ENCODE data around the gene SPINT2.

The SPINT2 gene

GRCh38 chr19:38276942-38277517 lies 12.7 kb downstream of the SPINT2 start:
- Histone ChIP-seq H3K4me3 (ENCODE audit: low read length in 2 of 2) (no peak overlapping the region), H3K9ac (ENCODE audit: low read depth, low read length, poor library complexity) (no peak overlapping the region), H2BK120ac (ENCODE audit: low read depth, low read length) (no peak overlapping the region), H3K9me3 (replicated peaks in 1 of 2; ENCODE audit: control insufficient read depth in 2 of 2, insufficient read depth in 1 of 2, low read depth in 1 of 2, low read length in 2 of 2) (no peaks in the 10 kb centered on the region), H2AK5ac (ENCODE audit: low read depth, low read length) (no peak overlapping the region), H3K79me1 (ENCODE audit: low read depth, low read length) (no peaks in the 10 kb centered on the region), H2BK5ac (ENCODE audit: low read length) (no peak overlapping the region), H3K36me3 (replicated peaks in 1 of 2; ENCODE audit: control insufficient read depth in 2 of 2, insufficient read depth in 2 of 2, low read length in 2 of 2) (no peaks in the 10 kb centered on the region), H3K4me1 (ENCODE audit: control insufficient read depth in 2 of 2, insufficient read depth in 1 of 2, low read depth in 1 of 2, low read length in 2 of 2) (peaks cover 3 to 16% of the 10 kb centered on the region in 2 donors), H3K14ac (ENCODE audit: low read length) (no peak overlapping the region), H4K8ac (ENCODE audit: low read depth, low read length) (no peak overlapping the region), H3K18ac (ENCODE audit: low read length) (no peak overlapping the region), H3K27ac (replicated peaks; ENCODE audit: low read length) (no peak overlapping the region), H2AFZ (ENCODE audit: low read length) (no peak overlapping the region), H4K91ac (ENCODE audit: low read depth, low read length, poor library complexity) (no peak overlapping the region), H2BK15ac (ENCODE audit: low read length) (no peak overlapping the region), H3K4me2 (ENCODE audit: insufficient read depth, low read length, poor library complexity, severe bottlenecking) (no peak overlapping the region), H2BK12ac (ENCODE audit: low read length) (no peak overlapping the region), H3K4ac (ENCODE audit: low read length) (no peak overlapping the region), H3K27me3 (ENCODE audit: control insufficient read depth in 3 of 3, insufficient read depth in 3 of 3, low read depth in 1 of 3, low read length in 3 of 3) (peaks cover 0 to 12% (median 0%) of the 10 kb centered on the region in 3 experiments), H3K23ac (ENCODE audit: low read depth, low read length, poor library complexity) (no peak overlapping the region)
- DNase-seq (ENCODE audit: low spot score) = no peak
- WGBS, 2 donors (ENCODE audit: extremely low coverage in 2 of 2, insufficient read length in 2 of 2, insufficient replicate concordance in 1 of 2) = no CpG with 5 or more reads among the region's 7 CpGs

GRCh38 chr19:38277549-38277948 lies 13.2 kb downstream of the SPINT2 start:
- no peak for DNase-seq (ENCODE audit: low spot score)
- H3K4ac ChIP-seq (ENCODE audit: low read length) = no peak overlapping the region
- H3K36me3 ChIP-seq (replicated peaks in 1 of 2; ENCODE audit: control insufficient read depth in 2 of 2, insufficient read depth in 2 of 2, low read length in 2 of 2) = no peaks in the 10 kb centered on the region

GRCh38 chr19:38277969-38278680 lies 13.8 kb downstream of the SPINT2 start:
- Histone ChIP-seq H3K23ac (ENCODE audit: low read depth, low read length, poor library complexity) (no peak overlapping the region), H2AFZ (ENCODE audit: low read length) (no peak overlapping the region), H3K27me3 (ENCODE audit: control insufficient read depth in 3 of 3, insufficient read depth in 3 of 3, low read depth in 1 of 3, low read length in 3 of 3) (peaks cover 0 to 12% (median 0%) of the 10 kb centered on the region in 3 experiments), H3K4me3 (ENCODE audit: low read length in 2 of 2) (no peak overlapping the region), H3K4ac (ENCODE audit: low read length) (no peak overlapping the region), H2BK15ac (ENCODE audit: low read length) (no peak overlapping the region), H3K27ac (replicated peaks; ENCODE audit: low read length) (no peak overlapping the region), H3K18ac (ENCODE audit: low read length) (no peak overlapping the region), H3K9me3 (replicated peaks in 1 of 2; ENCODE audit: control insufficient read depth in 2 of 2, insufficient read depth in 1 of 2, low read depth in 1 of 2, low read length in 2 of 2) (no peaks in the 10 kb centered on the region), H3K36me3 (replicated peaks in 1 of 2; ENCODE audit: control insufficient read depth in 2 of 2, insufficient read depth in 2 of 2, low read length in 2 of 2) (no peaks in the 10 kb centered on the region), H2AK5ac (ENCODE audit: low read depth, low read length) (no peak overlapping the region), H3K4me1 (ENCODE audit: control insufficient read depth in 2 of 2, insufficient read depth in 1 of 2, low read depth in 1 of 2, low read length in 2 of 2) (peaks cover 3 to 16% of the 10 kb centered on the region in 2 donors), H3K79me1 (ENCODE audit: low read depth, low read length) (no peaks in the 10 kb centered on the region), H3K4me2 (ENCODE audit: insufficient read depth, low read length, poor library complexity, severe bottlenecking) (no peak overlapping the region), H4K8ac (ENCODE audit: low read depth, low read length) (no peak overlapping the region), H3K9ac (ENCODE audit: low read depth, low read length, poor library complexity) (no peak overlapping the region), H3K14ac (ENCODE audit: low read length) (no peak overlapping the region), H2BK120ac (ENCODE audit: low read depth, low read length) (no peak overlapping the region), H4K91ac (ENCODE audit: low read depth, low read length, poor library complexity) (no peak overlapping the region), H2BK12ac (ENCODE audit: low read length) (no peak overlapping the region), H2BK5ac (ENCODE audit: low read length) (no peak overlapping the region)
- no peak for DNase-seq (ENCODE audit: low spot score)
- no CpG with 5 or more reads among the region's 9 CpGs for WGBS, 2 donors (ENCODE audit: extremely low coverage in 2 of 2, insufficient read length in 2 of 2, insufficient replicate concordance in 1 of 2)

More at GRCh38 chr19:38277549-38277948, 13.2 kb downstream of the SPINT2 start:
- H2BK12ac ChIP-seq (ENCODE audit: low read length) = no peak overlapping the region
- H2BK120ac ChIP-seq (ENCODE audit: low read depth, low read length) = no peak overlapping the region
- no peak overlapping the region for H3K4me3 ChIP-seq (ENCODE audit: low read length in 2 of 2)
- H4K91ac ChIP-seq (ENCODE audit: low read depth, low read length, poor library complexity) = no peak overlapping the region
- H3K27ac ChIP-seq (replicated peaks; ENCODE audit: low read length) = no peak overlapping the region
- no peak overlapping the region for H3K18ac ChIP-seq (ENCODE audit: low read length)
- peaks cover 0 to 12% (median 0%) of the 10 kb centered on the region in 3 experiments for H3K27me3 ChIP-seq (ENCODE audit: control insufficient read depth in 3 of 3, insufficient read depth in 3 of 3, low read depth in 1 of 3, low read length in 3 of 3)
- no peaks in the 10 kb centered on the region for H3K9me3 ChIP-seq (replicated peaks in 1 of 2; ENCODE audit: control insufficient read depth in 2 of 2, insufficient read depth in 1 of 2, low read depth in 1 of 2, low read length in 2 of 2)
- no peak overlapping the region for H3K14ac ChIP-seq (ENCODE audit: low read length)
- H2AK5ac ChIP-seq (ENCODE audit: low read depth, low read length) = no peak overlapping the region
- H3K79me1 ChIP-seq (ENCODE audit: low read depth, low read length) = no peaks in the 10 kb centered on the region
- no peak overlapping the region for H3K9ac ChIP-seq (ENCODE audit: low read depth, low read length, poor library complexity)
- H2BK15ac ChIP-seq (ENCODE audit: low read length) = no peak overlapping the region
- no peak overlapping the region for H2BK5ac ChIP-seq (ENCODE audit: low read length)
- H3K23ac ChIP-seq (ENCODE audit: low read depth, low read length, poor library complexity) = no peak overlapping the region
- H4K8ac ChIP-seq (ENCODE audit: low read depth, low read length) = no peak overlapping the region
- H3K4me2 ChIP-seq (ENCODE audit: insufficient read depth, low read length, poor library complexity, severe bottlenecking) = no peak overlapping the region
- peaks cover 3 to 16% of the 10 kb centered on the region in 2 donors for H3K4me1 ChIP-seq (ENCODE audit: control insufficient read depth in 2 of 2, insufficient read depth in 1 of 2, low read depth in 1 of 2, low read length in 2 of 2)
- WGBS, 2 donors (ENCODE audit: extremely low coverage in 2 of 2, insufficient read length in 2 of 2, insufficient replicate concordance in 1 of 2) = no CpG with 5 or more reads among the region's 5 CpGs
- H2AFZ ChIP-seq (ENCODE audit: low read length) = no peak overlapping the region

GRCh38 chr19:38278751-38279150 lies 14.4 kb downstream of the SPINT2 start:
- Histone ChIP-seq H3K14ac (ENCODE audit: low read length) (no peak overlapping the region), H2BK120ac (ENCODE audit: low read depth, low read length) (no peak overlapping the region), H3K18ac (ENCODE audit: low read length) (no peak overlapping the region), H3K9ac (ENCODE audit: low read depth, low read length, poor library complexity) (no peak overlapping the region), H3K4me3 (ENCODE audit: low read length in 2 of 2) (no peak overlapping the region), H2BK15ac (ENCODE audit: low read length) (no peak overlapping the region), H2AFZ (ENCODE audit: low read length) (no peak overlapping the region), H3K4me2 (ENCODE audit: insufficient read depth, low read length, poor library complexity, severe bottlenecking) (no peak overlapping the region), H4K8ac (ENCODE audit: low read depth, low read length) (no peak overlapping the region), H4K91ac (ENCODE audit: low read depth, low read length, poor library complexity) (no peak overlapping the region), H3K9me3 (replicated peaks in 1 of 2; ENCODE audit: control insufficient read depth in 2 of 2, insufficient read depth in 1 of 2, low read depth in 1 of 2, low read length in 2 of 2) (no peaks in the 10 kb centered on the region), H3K27ac (replicated peaks; ENCODE audit: low read length) (no peak overlapping the region), H2BK5ac (ENCODE audit: low read length) (no peak overlapping the region), H3K4me1 (ENCODE audit: control insufficient read depth in 2 of 2, insufficient read depth in 1 of 2, low read depth in 1 of 2, low read length in 2 of 2) (peaks cover 3 to 16% of the 10 kb centered on the region in 2 donors), H2AK5ac (ENCODE audit: low read depth, low read length) (no peak overlapping the region), H3K36me3 (replicated peaks in 1 of 2; ENCODE audit: control insufficient read depth in 2 of 2, insufficient read depth in 2 of 2, low read length in 2 of 2) (no peaks in the 10 kb centered on the region), H3K4ac (ENCODE audit: low read length) (no peak overlapping the region), H3K23ac (ENCODE audit: low read depth, low read length, poor library complexity) (no peak overlapping the region), H3K79me1 (ENCODE audit: low read depth, low read length) (no peaks in the 10 kb centered on the region), H2BK12ac (ENCODE audit: low read length) (no peak overlapping the region), H3K27me3 (ENCODE audit: control insufficient read depth in 3 of 3, insufficient read depth in 3 of 3, low read depth in 1 of 3, low read length in 3 of 3) (peaks cover 0 to 6% (median 0%) of the 10 kb centered on the region in 3 experiments)
- WGBS, 2 donors (ENCODE audit: extremely low coverage in 2 of 2, insufficient read length in 2 of 2, insufficient replicate concordance in 1 of 2) = no CpG with 5 or more reads among the region's 2 CpGs
- no peak for DNase-seq (ENCODE audit: low spot score)

Data from neuronal stem cell (in vitro differentiated cells).